HUDEP-2 (cell line): ENCODE measurements around the gene NT5C3B.
"Not testable (repeated sequence)": the region's sequence is repeated elsewhere in the genome, so short reads cannot be mapped to it uniquely, and the experiment has no call there.

Experiments used
- DNase-seq, 76 experiments: peaks; one replicate each; lab custom pipeline; 2025; ENCODE audit not compliant: unreplicated experiment in 76 of 76; lab: John Stamatoyannopoulos, UW

Gene NT5C3B

GRCh38 chr17:41785859-41786226, 50.2 kb downstream of the NT5C3B start:
- peak in 44 of 76 experiments; percentile 3 to 63 (median 38) for DNase-seq

GRCh38 chr17:41785091-41785858, 50.8 kb downstream of the NT5C3B start:
- peak in 23 of 76 experiments; percentile 6 to 51 (median 25) for DNase-seq

- peak in 72 of 76 experiments; percentile 13 to 95 (median 78) for DNase-seq
Observed at GRCh38 chr17:41784207-41784744, 51.8 kb downstream of the NT5C3B start.

- DNase-seq, result peak in 12 of 76 experiments; percentile 4 to 28 (median 12)
Observed at GRCh38 chr17:41782142-41782541, 53.9 kb downstream of the NT5C3B start.

GRCh38 chr17:41781404-41782110, 54.5 kb downstream of the NT5C3B start:
- no peak for DNase-seq

- DNase-seq, result no peak
Observed at GRCh38 chr17:41779954-41780353, 56.1 kb downstream of the NT5C3B start.

- no peak for DNase-seq
Observed at GRCh38 chr17:41777574-41778188, 58.4 kb downstream of the NT5C3B start.

- no peak for DNase-seq
Observed at GRCh38 chr17:41777157-41777573, 58.9 kb downstream of the NT5C3B start.

GRCh38 chr17:41776262-41776900, 59.7 kb downstream of the NT5C3B start:
- DNase-seq, result not testable (repeated sequence)

GRCh38 chr17:41775394-41776226, 60.4 kb downstream of the NT5C3B start:
- DNase-seq, result no peak
